GM12865 (cell line): Measurements from ENCODE around the gene SASH1.

Source experiments
- DNase-seq: peaks from one replicate; pipeline ENCODE4 v3.0.0; 2010; ENCODE audit warnings: low read depth
- H3K4me3 ChIP-seq: 2 replicates; pipeline ENCODE4 v1.5.1; 2011; ENCODE audit warnings: mild to moderate bottlenecking, low read depth, low read length, control low read depth
- TF ChIP-seq, protein P1 (sequence below): IDR thresholded peaks from 2 replicates; pipeline ENCODE4 v1.5.1; 2011; ENCODE audit warnings: low read length, control low read depth, low read depth, inconsistent platforms; ENCODE audit not compliant: insufficient read depth; ENCODE audit errors: missing control alignments

The SASH1 gene

DNA sequence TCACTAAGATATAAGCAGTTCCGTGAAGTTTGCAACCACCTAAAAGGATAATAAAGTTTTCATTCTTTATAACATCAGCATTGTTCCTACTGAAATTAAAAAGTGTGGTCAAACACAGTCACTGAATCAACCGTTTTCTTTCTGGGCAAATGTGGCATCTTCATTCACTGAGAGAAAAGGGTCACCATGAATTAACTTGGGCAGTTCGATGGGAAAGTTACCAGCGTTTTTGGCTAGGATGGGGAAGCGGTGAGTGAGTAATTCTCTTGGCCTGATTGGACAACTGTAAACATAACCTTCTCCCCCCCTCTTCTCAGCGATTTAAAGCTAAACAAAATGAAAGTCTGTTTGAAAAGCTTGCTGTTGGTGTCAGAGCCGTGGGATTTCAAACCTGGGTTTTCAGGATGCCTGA lies 181.8 kb downstream of the SASH1 start:
- H3K4me3 ChIP-seq, result no peak overlapping the region
- TF ChIP-seq, protein P1, sequence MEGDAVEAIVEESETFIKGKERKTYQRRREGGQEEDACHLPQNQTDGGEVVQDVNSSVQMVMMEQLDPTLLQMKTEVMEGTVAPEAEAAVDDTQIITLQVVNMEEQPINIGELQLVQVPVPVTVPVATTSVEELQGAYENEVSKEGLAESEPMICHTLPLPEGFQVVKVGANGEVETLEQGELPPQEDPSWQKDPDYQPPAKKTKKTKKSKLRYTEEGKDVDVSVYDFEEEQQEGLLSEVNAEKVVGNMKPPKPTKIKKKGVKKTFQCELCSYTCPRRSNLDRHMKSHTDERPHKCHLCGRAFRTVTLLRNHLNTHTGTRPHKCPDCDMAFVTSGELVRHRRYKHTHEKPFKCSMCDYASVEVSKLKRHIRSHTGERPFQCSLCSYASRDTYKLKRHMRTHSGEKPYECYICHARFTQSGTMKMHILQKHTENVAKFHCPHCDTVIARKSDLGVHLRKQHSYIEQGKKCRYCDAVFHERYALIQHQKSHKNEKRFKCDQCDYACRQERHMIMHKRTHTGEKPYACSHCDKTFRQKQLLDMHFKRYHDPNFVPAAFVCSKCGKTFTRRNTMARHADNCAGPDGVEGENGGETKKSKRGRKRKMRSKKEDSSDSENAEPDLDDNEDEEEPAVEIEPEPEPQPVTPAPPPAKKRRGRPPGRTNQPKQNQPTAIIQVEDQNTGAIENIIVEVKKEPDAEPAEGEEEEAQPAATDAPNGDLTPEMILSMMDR, result no peak
- no peak for DNase-seq

DNA sequence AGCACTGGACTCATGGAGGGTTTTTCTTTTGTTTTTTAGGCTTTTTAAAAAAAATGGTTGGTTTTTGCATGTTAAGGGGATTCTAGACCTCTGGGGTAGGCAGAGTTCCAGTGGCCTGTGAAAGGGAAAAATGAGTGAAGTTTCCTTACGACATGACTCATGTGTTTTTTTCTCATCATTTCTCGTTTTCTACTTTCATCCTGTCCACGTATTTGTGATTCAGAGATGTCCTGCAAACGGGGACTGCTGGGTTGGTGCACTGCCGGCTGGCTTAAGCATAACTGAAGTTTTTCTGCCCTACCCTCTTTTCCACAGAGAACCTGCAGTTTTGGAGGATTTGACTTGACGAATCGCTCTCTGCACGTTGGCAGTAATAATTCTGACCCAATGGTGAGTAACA lies 182.3 kb downstream of the SASH1 start:
- TF ChIP-seq, protein P1, result no peak
- DNase-seq, result peak; percentile 18
- no peak overlapping the region for H3K4me3 ChIP-seq

DNA sequence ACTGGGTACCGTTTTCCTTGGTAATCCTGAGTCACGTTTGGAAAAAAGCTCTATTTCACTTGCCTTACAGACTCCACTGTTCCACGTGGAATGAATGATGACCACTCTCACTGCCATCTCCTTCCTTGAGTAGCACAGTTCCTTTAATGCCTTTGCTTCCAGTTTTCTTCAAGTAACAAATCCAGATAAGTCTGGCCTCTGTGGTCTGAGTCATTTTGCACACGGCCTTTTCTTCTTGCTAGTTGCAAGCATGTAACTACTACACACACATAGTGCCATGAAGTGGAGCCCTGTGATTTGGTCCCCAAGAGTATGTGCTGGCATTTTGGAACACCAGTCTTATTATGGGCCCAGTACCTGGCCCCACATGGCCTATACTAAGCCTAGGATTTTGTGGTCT lies 182.8 kb downstream of the SASH1 start:
- DNase-seq, result no peak
- H3K4me3 ChIP-seq, result no peak overlapping the region
- TF ChIP-seq, protein P1, result no peak

DNA sequence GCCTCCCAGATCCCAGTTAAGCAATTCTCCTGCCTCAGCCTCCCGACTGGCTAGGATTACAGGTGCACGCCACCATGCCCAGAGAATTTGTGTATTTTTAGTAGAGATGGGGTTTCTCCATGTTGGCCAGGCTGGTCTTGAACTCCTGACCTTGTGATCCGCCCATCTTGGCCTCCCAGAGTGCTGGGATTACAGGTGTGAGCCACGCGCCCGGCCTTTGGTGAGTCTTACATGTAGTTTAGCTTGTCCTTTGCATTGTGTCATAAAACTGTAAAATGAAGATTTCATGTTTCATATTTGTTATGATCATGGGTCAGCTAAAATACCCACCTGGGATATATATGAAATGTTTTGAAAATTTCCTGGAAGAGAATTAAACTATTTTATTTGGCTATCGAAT lies 183.5 kb downstream of the SASH1 start:
- no peak overlapping the region for H3K4me3 ChIP-seq
- no peak for DNase-seq
- TF ChIP-seq, protein P1, result no peak

DNA sequence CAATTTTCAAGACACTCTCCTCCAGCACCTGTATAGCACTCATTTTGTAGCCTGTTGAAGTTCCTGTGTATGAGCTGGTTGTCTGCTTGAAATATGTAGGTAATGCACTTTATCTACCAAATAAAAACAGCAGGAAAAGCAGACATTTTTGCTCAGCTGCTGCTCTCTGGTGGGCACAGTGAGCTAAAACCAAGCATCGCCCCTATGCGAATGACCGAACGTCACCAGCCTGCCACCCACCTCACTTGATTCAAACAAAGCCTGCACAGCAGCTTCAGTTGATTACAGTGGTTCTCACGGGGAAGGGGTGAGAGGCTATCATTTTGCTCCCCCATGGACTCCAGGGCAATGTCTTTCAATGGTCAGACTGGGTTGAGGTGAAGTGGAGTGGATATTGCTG lies 185.7 kb downstream of the SASH1 start:
- no peak for DNase-seq
- no peak overlapping the region for H3K4me3 ChIP-seq
- TF ChIP-seq, protein P1, result no peak

DNA sequence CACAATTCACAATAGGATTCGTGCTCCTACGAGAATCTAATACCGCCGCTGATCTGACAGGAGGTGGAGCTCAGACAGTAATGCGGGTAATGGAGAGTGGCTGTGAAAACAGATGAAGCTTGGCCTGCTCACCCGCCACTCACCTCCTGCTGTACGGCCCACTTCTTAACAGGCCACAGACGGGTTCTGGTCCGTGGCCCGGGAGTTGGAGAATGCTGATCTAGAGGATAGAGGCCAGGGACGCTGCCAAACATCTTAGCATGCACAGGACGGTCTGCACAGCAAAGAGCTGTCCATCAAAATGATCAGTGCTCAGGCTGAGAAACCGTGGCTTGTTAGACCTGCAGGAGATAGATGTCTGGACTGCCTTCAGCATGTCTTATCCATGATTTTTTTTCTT lies 186.4 kb downstream of the SASH1 start:
- H3K4me3 ChIP-seq, result no peak overlapping the region
- TF ChIP-seq, protein P1, result no peak
- no peak for DNase-seq

DNA sequence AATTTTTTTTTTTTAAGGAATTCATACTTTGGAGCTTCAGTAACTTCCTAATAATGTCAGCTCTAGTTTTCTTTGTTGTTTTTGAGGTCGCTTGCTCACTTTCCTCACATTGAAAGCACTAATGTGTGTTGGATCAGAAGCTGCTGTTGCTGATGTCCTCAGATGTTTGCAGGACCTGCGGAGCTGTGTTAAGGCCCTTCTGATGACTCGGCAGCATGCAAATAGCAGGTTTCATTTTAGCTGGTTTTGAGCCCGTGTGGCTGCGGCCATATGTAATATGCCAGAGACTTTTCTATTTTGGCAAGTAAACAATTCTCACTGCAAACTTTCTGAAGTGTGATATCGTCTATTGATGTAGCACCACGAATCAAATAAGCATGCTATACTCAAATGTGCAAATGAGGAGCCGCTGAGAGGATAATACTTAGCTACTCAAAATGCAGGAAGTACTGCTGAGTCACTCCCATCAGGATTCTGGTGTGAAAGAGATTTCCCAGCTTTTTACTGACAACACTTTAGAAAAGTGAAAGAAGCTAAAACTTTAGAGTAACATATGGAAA lies 187.8 kb downstream of the SASH1 start:
- TF ChIP-seq, protein P1, result no peak
- peak; percentile 47 for DNase-seq
- H3K4me3 ChIP-seq, result no peak overlapping the region
